HuH-7 (cell line): Measurements from ENCODE around the gene LKAAEAR1.
A peak's percentile ranks its signal among the peaks of the same experiment; 100 is the strongest.

Experiments used
- DNase-seq: peaks from one replicate; pipeline ENCODE4 v3.0.0; 2011; ENCODE audit warnings: low spot score

LKAAEAR1 gene

GRCh38 chr20:64050261-64051032, 33.8 kb downstream of the LKAAEAR1 start:
- no peak for DNase-seq

GRCh38 chr20:64049878-64050260, 34.3 kb downstream of the LKAAEAR1 start:
- DNase-seq: no peak

GRCh38 chr20:64049060-64049877, 34.9 kb downstream of the LKAAEAR1 start, which contains the start of gene SOX18:
Gene SOX18, minus strand, starts transcription at chr20:64049639. Its CDS starts 123 bp downstream, at chr20:64049516.
- peak; percentile 62 for DNase-seq

- no peak for DNase-seq
These were observed 35.7 kb downstream of the LKAAEAR1 start for GRCh38 chr20:64048402-64049044.

GRCh38 chr20:64047968-64048401, 36.2 kb downstream of the LKAAEAR1 start:
- no peak for DNase-seq

DNA sequence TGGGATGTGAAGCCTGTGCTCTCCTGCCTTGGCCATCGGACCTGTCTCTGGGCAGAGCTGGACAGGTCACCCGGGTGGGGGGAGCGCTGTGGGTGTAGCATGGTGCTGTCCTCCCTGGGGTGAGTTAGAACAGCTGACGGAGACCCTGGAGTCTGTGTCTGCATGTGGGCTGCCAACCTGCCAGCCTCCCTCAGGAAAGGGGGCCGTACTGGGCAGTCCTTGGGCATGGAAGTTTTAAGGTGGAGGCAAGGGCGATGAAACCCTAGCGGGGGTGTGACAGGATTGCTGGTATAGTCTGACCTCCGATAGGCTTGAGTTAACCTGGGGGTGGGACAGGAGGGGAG, 37.2 kb downstream of the LKAAEAR1 start:
- no peak for DNase-seq

GRCh38 chr20:64045346-64046011, 38.7 kb downstream of the LKAAEAR1 start:
- DNase-seq: no peak

GRCh38 chr20:64044484-64045247, 39.5 kb downstream of the LKAAEAR1 start:
- DNase-seq: no peak

GRCh38 chr20:64043768-64044167, 40.4 kb downstream of the LKAAEAR1 start:
- DNase-seq: no peak

DNA sequence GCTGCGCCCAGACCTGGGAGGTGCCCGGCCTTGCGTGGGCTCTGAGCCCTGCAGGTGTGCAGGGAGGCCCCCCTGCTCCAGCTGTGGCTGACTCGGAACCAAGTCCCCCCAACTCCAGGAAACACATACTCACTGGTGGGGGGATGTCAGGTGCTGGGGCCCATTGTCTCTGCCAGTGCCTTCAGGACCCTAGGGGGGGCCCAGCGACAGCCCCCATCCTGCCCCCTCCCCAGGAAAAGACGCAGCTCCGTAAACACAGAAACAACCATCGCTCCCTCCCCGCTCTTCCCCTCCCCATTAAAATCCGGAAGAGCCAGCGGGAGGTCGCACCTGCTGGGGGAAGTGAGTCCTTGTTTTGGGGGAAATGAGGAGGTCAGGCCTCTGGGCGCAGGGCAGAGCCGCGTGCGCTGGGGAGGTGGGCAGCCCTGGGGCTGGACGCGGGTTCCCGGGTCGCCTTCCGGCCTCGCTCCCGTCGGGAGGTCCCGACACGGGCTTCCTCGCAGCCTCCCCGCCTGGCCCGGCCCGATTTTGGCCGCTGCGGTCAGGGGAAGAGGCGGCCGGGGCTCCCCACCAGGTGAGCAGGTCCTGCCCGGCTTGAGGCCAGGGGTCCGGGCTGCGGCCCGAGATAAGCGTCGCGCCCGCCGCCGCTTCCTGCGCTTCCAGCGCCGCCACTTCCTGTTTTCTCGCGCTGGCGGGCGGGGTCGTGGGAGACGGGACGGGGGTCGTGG, 42.0 kb downstream of the LKAAEAR1 start:
- DNase-seq: no peak

GRCh38 chr20:64041781-64042053, 42.5 kb downstream of the LKAAEAR1 start:
- DNase-seq: no peak

DNA sequence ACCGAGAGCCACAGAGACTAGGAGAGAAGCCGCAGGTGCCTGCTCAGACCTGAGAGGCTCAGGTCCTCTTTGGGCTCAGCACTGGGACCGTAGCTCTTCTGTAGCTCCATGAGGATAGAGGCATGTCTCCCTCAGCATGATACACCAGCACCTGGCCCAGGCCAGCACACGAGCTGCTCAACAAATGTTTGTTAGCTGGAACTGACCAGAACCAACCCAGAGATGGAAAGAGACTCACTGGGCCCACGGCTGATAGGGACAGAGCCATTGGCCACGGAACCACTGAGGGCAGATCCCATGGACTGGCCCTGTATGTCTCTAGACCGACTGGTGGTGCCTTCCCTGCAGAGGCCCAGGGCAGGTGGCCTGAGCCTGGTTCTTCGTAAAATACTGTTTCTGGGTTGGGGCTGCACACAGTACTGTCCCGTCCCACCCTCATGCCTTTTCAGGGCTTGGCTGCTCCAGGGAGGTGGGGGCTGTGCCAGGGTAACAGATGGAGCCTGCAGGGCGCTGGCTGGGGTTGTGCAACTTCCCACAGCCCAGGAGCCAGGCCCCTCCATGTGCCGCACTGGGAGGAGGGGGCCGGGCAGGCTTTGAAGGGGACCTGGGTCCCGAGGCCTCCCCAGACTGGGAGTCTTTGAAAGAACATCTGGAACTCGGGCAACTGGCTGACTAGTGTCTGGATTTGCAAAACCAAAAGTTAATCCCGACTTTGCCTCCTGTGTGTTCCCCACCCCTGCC, 43.0 kb downstream of the LKAAEAR1 start:
- no peak for DNase-seq

- no peak for DNase-seq
These were observed 43.8 kb downstream of the LKAAEAR1 start for GRCh38 chr20:64040231-64041039.

DNA sequence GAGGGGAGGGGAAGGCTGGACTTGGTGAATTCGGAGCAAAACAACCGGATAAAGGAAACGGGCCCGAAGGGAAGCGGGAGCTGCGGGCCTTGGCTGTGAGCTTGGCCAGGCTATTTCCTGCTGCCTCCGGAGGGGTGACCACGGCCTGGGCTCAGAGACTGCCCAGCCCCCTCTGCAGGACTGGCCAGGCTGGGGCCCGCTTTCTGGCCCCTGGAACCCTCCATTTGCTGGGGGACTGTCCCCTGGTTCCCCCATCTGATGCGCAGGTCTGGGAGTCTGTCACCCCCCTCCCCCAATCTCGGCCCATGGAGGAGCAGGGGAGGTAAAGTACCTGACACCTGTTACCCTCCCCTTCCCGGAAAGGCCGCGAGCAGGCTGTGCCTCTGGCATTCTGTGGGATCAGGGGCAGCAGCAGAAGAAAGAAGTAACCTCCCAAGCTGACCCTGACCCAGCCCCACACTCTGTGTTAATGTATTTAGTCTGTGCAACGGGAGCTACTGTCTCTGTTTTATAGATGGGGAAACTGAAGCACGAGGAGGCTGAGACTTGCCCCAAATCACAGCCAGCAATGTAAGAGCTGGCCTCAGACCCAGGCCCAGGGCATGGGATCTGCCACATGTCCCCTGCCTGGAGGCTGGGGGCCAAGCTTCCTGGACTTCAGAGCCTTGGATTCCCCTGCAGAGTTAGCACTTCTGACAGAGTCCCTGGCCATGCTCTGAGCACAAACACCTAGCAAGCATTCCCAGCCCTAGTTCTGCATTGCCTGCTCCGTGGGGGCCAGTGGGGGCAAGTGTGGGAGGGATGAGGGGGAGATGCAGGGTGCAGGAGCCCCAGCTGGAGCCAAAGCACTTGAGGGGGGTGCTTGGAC, 44.7 kb downstream of the LKAAEAR1 start:
- DNase-seq: peak; percentile 64

DNA sequence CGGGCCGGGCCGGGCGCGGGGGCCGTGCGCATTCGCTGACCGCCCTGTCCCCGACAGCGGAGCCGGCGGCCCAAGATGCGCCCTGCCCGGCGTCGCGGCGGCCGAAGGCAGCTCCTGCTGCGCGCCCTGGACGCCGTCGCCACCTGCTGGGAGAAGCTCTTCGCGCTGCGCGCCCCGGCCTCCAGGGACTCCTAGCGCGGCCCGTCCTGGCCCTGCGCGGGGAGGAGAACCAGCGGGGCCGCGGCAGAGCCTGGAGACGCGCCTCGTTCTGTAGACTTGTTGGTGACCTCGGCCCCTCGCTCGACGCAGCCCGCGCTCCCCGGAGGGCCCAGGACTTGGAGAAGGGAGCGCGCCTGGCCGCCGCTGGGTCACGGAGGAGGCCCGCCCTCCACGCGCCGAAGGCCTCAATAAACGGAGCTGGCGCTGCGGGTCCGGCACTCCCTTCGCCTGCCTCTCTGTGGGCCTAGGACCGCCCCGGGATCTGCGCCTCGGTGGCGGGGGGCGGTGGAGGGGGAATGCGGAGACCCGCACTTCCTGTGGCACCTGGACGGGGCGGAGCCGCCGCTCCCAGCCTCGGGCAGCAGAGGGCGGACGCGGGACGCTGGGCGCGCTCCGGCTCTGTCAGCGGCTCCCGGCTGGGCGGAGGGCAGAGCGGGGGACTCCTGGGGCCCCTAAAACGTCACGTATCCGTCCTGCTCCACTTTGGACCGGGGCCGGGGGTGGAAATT, 45.5 kb downstream of the LKAAEAR1 start:
- peak; percentile 98 for DNase-seq

DNA sequence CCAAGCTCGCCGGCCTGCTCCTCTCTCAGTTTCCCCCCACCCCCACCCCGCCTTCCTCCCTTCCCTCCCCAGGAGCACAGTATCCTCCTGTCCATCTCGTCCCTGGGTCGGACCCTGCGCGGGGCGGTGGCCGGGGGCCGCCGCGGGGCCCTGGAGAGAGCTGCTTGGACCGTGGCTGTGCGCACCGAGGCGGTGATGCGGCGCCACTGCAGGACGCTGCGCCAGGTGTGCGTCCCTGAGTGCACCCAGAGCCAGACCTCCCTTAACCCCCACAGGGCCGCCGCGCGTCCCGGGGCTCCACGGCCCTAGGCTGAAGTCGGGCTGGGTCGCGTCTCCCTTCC, 46.0 kb downstream of the LKAAEAR1 start:
- peak; percentile 79 for DNase-seq

- peak; percentile 79 for DNase-seq
These were observed 46.5 kb downstream of the LKAAEAR1 start for GRCh38 chr20:64037498-64038213.
